Stomach (tissue), 9 donors: ENCODE data around the gene ZC3H12C. TPM values are rescaled to one million over a fixed set of nuclear protein-coding genes. Genes with fewer than 3 reads are reported as not detected.

Source experiments
- DNase-seq, 2 donors: peaks; one replicate each; pipeline versions ENCODE4 v3.0.0 to v3.0.0-alpha.2; 2013 to 2019
- H3K27ac ChIP-seq, 5 donors: fragments of 200-600 bp in 4 of 5; sonication (generic) in 4 of 5; one replicate each; pipeline ENCODE4 v1.5.1; 2013 to 2019; ENCODE audit warnings: mild to moderate bottlenecking in 1 of 5, moderate library complexity in 1 of 5
- H3K27me3 ChIP-seq, 3 donors: fragments of 200-600 bp; sonication (generic); one replicate each; pipeline ENCODE4 v1.5.1; 2017 to 2019; ENCODE audit warnings: mixed run types in 1 of 3
- H3K36me3 ChIP-seq, 4 donors: fragments of 200-600 bp; sonication (generic); 1 replicate in 3 of 4; 2 replicates in 1 of 4; pipeline ENCODE4 v1.5.1; 2016 to 2019
- H3K4me1 ChIP-seq, 4 donors: fragments of 200-600 bp; sonication (generic); one replicate each; pipeline ENCODE4 v1.5.1; 2016 to 2019
- H3K4me3 ChIP-seq, 4 donors: fragments of 200-600 bp; sonication (generic) in 3 of 4; one replicate each; pipeline ENCODE4 v1.5.1; 2016 to 2019; ENCODE audit warnings: mild to moderate bottlenecking in 1 of 4
- H3K9me3 ChIP-seq, 4 donors: fragments of 200-600 bp; sonication (generic); one replicate each; pipeline ENCODE4 v1.5.1; 2016 to 2019
- CTCF ChIP-seq, 7 experiments: fragments of 450-650 bp in 4 of 7; fragments of 200-600 bp in 3 of 7; sonication (generic) in 3 of 7; IDR thresholded peaks; one replicate each; pipeline ENCODE4 v1.5.1; 2016 to 2019; ENCODE audit warnings: antibody characterized with exemption in 7 of 7, control low read depth in 2 of 7, mild to moderate bottlenecking in 1 of 7
- EP300 ChIP-seq: sonication (generic); formaldehyde crosslinking; IDR thresholded peaks from one replicate; pipeline ENCODE4 v1.6.1; 2017; ENCODE audit warnings: antibody characterized with exemption
- POLR2A ChIP-seq, 4 donors: fragments of 450-650 bp; IDR thresholded peaks; one replicate each; pipeline ENCODE4 v1.6.1; 2016; ENCODE audit warnings: antibody characterized with exemption in 4 of 4, control low read depth in 2 of 4, mild to moderate bottlenecking in 1 of 4, moderate library complexity in 1 of 4
- POLR2AphosphoS5 ChIP-seq, 3 donors: sonication (generic); formaldehyde crosslinking; IDR thresholded peaks; one replicate each; pipeline ENCODE4 v1.6.1; 2016; ENCODE audit warnings: antibody characterized with exemption in 3 of 3
- WGBS, 5 donors: extraction: QIAGEN DNeasy Blood & Tissue Kit in 3 of 5; methylation state at CpG; one replicate each; pipeline versions ENCODE4 v1.1.5 to v1.1.7; 2013 to 2018; 5-methylcytosine and 5-hydroxymethylcytosine counted together
- intact Hi-C: fragments of 100-400 bp; cut with DNase I; formaldehyde crosslinking; loops from one replicate; pipeline ENCODE4 v1.15.1; 2023; ENCODE audit warnings: low total_unique reads
- polyA plus RNA-seq, 3 donors: library from polyadenylated mRNA; stranded (reverse); fragments of 200-250 nt; gene quantifications; one replicate each; pipeline ENCODE4 v1.2.3, GENCODE V29; 2013
- total RNA-seq, 5 donors: library from RNA; depleted of rRNA; stranded (reverse); fragments of >200 nt; gene quantifications; one replicate each; pipeline versions ENCODE4 v1.1.0 to v1.2.3, GENCODE V29; 2014 to 2016
- donor health status: healthy with polysubstance abuse.
- donor health status: Bipolar disorder and iron deficiency.
- donor health status: healthy.

ZC3H12C gene
- total and polyA plus RNA-seq, 8 donors: 1.3 to 23.2 (median 8.3) TPM

GRCh38 chr11:110159476-110159875 is 66.3 kb downstream of the ZC3H12C start:
- no peaks in the 10 kb centered on the region for H3K4me1 ChIP-seq
- H3K9me3 ChIP-seq: no peaks in the 10 kb centered on the region
- DNase-seq: no peak
- peaks cover 5 to 64% (median 58%) of the 10 kb centered on the region in 4 donors for H3K36me3 ChIP-seq
- TF ChIP-seq POLR2AphosphoS5 (IDR thresholded peaks at IDR 0.05) (no peak), POLR2A (IDR thresholded peaks at IDR 0.05) (no peak), EP300 (no peak), CTCF (IDR thresholded peaks at IDR 0.05) (no peak)
- H3K27ac ChIP-seq: no peak overlapping the region
- WGBS, 5 donors: 85 to 100% (median 93%) methylated on average over 1 of the region's 1 CpG
- intact Hi-C loops: no loop called here
- H3K4me3 ChIP-seq: no peak overlapping the region
- H3K27me3 ChIP-seq: no peaks in the 10 kb centered on the region

GRCh38 chr11:110160016-110160415 is 66.8 kb downstream of the ZC3H12C start:
- Histone ChIP-seq H3K4me3 (no peak overlapping the region), H3K4me1 (no peaks in the 10 kb centered on the region), H3K9me3 (no peaks in the 10 kb centered on the region), H3K27me3 (no peaks in the 10 kb centered on the region), H3K36me3 (peaks cover 8 to 69% (median 63%) of the 10 kb centered on the region in 4 donors), H3K27ac (no peak overlapping the region)
- intact Hi-C loops: no loop called here
- WGBS, 5 donors: 81 to 90% (median 88%) methylated on average over 3 of the region's 3 CpGs
- TF ChIP-seq CTCF (IDR thresholded peaks at IDR 0.05) (no peak), POLR2A (IDR thresholded peaks at IDR 0.05) (no peak), POLR2AphosphoS5 (IDR thresholded peaks at IDR 0.05) (no peak), EP300 (no peak)
- no peak for DNase-seq

GRCh38 chr11:110160437-110160836 is 67.2 kb downstream of the ZC3H12C start:
- no peak overlapping the region for H3K4me3 ChIP-seq
- no peak overlapping the region for H3K27ac ChIP-seq
- intact Hi-C loops: no loop called here
- no peaks in the 10 kb centered on the region for H3K4me1 ChIP-seq
- H3K36me3 ChIP-seq: peaks cover 8 to 74% (median 68%) of the 10 kb centered on the region in 4 donors
- TF ChIP-seq POLR2AphosphoS5 (IDR thresholded peaks at IDR 0.05) (no peak), EP300 (no peak), CTCF (IDR thresholded peaks at IDR 0.05) (no peak), POLR2A (IDR thresholded peaks at IDR 0.05) (no peak)
- DNase-seq: no peak
- H3K27me3 ChIP-seq: no peaks in the 10 kb centered on the region
- H3K9me3 ChIP-seq: no peaks in the 10 kb centered on the region
- WGBS, 5 donors: 60 to 82% (median 80%) methylated on average over 2 of the region's 2 CpGs

- H3K36me3 ChIP-seq: peaks cover 8 to 78% (median 73%) of the 10 kb centered on the region in 4 donors
Measured at GRCh38 chr11:110161061-110161460, 67.9 kb downstream of the ZC3H12C start.

More at GRCh38 chr11:110161061-110161460, 67.9 kb downstream of the ZC3H12C start:
- DNase-seq: no peak
- Histone ChIP-seq H3K27me3 (no peaks in the 10 kb centered on the region), H3K9me3 (no peaks in the 10 kb centered on the region), H3K4me3 (no peak overlapping the region), H3K27ac (no peak overlapping the region), H3K4me1 (no peaks in the 10 kb centered on the region)
- 93 to 98% (median 96%) methylated on average over 9 of the region's 9 CpGs for WGBS, 5 donors
- intact Hi-C loops: no loop called here
- TF ChIP-seq CTCF (IDR thresholded peaks at IDR 0.05) (no peak), EP300 (no peak), POLR2AphosphoS5 (IDR thresholded peaks at IDR 0.05) (no peak), POLR2A (IDR thresholded peaks at IDR 0.05) (no peak)
